BJ (cell line): ENCODE results near the gene DOCK6. TPM values are rescaled to one million over a fixed set of nuclear protein-coding genes. Genes with fewer than 3 reads are reported as not detected.

Experiments
- CTCF ChIA-PET: fragments of 350-600 bp; formaldehyde crosslinking; extraction: SDS; loops from one replicate; lab custom pipeline; 2021; ENCODE audit warnings: antibody characterized with exemption, inconsistent platforms; lab: Yijun Ruan, JAX
- POLR2A ChIA-PET: fragments of 300-600 bp; sonication (Branson Sonifier 250); formaldehyde crosslinking; extraction: SDS; loops from one replicate; lab custom pipeline; 2021; ENCODE audit warnings: antibody characterized with exemption; lab: Charles Lee
- DNase-seq: peaks from one replicate; pipeline ENCODE4 v3.0.0-alpha.2; 2011; ENCODE audit warnings: low read depth
- H3K27me3 ChIP-seq: 2 replicates; pipeline ENCODE4 v1.6.0; 2011; ENCODE audit warnings: low read length; ENCODE audit not compliant: control insufficient read depth, insufficient read depth
- H3K36me3 ChIP-seq: 2 replicates; pipeline ENCODE4 v1.5.1; 2011; ENCODE audit warnings: low read length; ENCODE audit not compliant: control insufficient read depth, insufficient read depth
- H3K4me3 ChIP-seq: 2 replicates; pipeline ENCODE4 v1.5.1; 2011; ENCODE audit warnings: low read depth, mild to moderate bottlenecking, control low read depth, low read length
- CTCF ChIP-seq: IDR thresholded peaks from 2 replicates; pipeline ENCODE4 v1.5.1; 2011; ENCODE audit warnings: low read depth, mild to moderate bottlenecking, control low read depth, inconsistent platforms, low read length, moderate library complexity; ENCODE audit not compliant: insufficient read depth
- polyA plus RNA-seq: library from polyadenylated mRNA; depleted of rRNA; stranded (reverse); fragments of >200 nt; gene quantifications from 2 replicates; pipeline ENCODE4 v1.2.3, GENCODE V29; 2011

The DOCK6 gene
- polyA plus RNA-seq, 1 experiment: 15.2 TPM

- Histone ChIP-seq H3K27me3 (no peaks in the 10 kb centered on the region), H3K36me3 (peaks cover 12% of the 10 kb centered on the region), H3K4me3 (no peak overlapping the region)
- ChIA-PET CTCF (interaction anchor here (1.6 kb wide), 1 partner anchor 9 kb away, joined by 8 read pairs; no protein-coding TSS in a partner anchor), POLR2A (interaction anchor here (0.6 kb wide), 1 partner anchor 215 kb away, joined by 3 read pairs; no protein-coding TSS in a partner anchor)
- no peak for DNase-seq
- no peak for TF ChIP-seq CTCF
These were observed 27.7 kb downstream of the DOCK6 start for GRCh38 chr19:11234486-11235075.

GRCh38 chr19:11233073-11233472, 29.3 kb downstream of the DOCK6 start:
- no peak for TF ChIP-seq CTCF
- no peak for DNase-seq
- no peak overlapping the region for H3K4me3 ChIP-seq
- POLR2A ChIA-PET: no interaction called here
- no peaks in the 10 kb centered on the region for H3K27me3 ChIP-seq
- peaks cover 10% of the 10 kb centered on the region for H3K36me3 ChIP-seq
- CTCF ChIA-PET: interaction anchor here (4.5 kb wide), 1 partner anchor 10 kb away, joined by 20 read pairs; no protein-coding TSS in a partner anchor

- Histone ChIP-seq H3K27me3 (no peaks in the 10 kb centered on the region), H3K4me3 (no peak overlapping the region), H3K36me3 (peaks cover 8% of the 10 kb centered on the region)
- CTCF ChIA-PET: interaction anchor here (4.5 kb wide), 1 partner anchor 10 kb away, joined by 20 read pairs; no protein-coding TSS in a partner anchor
- no peak for DNase-seq
- POLR2A ChIA-PET: no interaction called here
- TF ChIP-seq CTCF: no peak
These were observed 29.8 kb downstream of the DOCK6 start for GRCh38 chr19:11232555-11232954.

- no peak for TF ChIP-seq CTCF
- H3K4me3 ChIP-seq: no peak overlapping the region
- ChIA-PET CTCF (interaction anchor here (0.8 to 4.5 kb wide), 4 partner anchors 8 to 142 kb away, joined by 3 to 20 read pairs (median 4); no protein-coding TSS in a partner anchor), POLR2A (interaction anchor here (0.7 kb wide), 1 partner anchor 12 kb away, joined by 5 read pairs; no protein-coding TSS in a partner anchor)
- H3K36me3 ChIP-seq: peaks cover 8% of the 10 kb centered on the region
- no peak for DNase-seq
- no peaks in the 10 kb centered on the region for H3K27me3 ChIP-seq
These were observed 31.5 kb downstream of the DOCK6 start for GRCh38 chr19:11230621-11231386.
